OCI-LY7 (cell line): Measurements from ENCODE around the gene EIF4E1B.

Experiments
- CTCF ChIP-seq: fragments of 200-600 bp; sonication (generic); conservative IDR thresholded peaks from 2 replicates; pipeline ENCODE4 v1.5.1; 2014; ENCODE audit warnings: mild to moderate bottlenecking, antibody characterized with exemption, low read length, moderate library complexity, mixed read lengths
- EZH2phosphoT487 ChIP-seq: fragments of 200-600 bp; sonication (generic); IDR thresholded peaks from 2 replicates; pipeline ENCODE4 v1.6.1; 2018; ENCODE audit warnings: low read depth, borderline replicate concordance, mild to moderate bottlenecking, mixed run types, antibody characterized with exemption, low read length, moderate library complexity, mixed read lengths

- no peak for TF ChIP-seq CTCF
- TF ChIP-seq EZH2phosphoT487, result no peak
Observed at GRCh38 chr5:176590035-176590717, 40.3 kb upstream of the EIF4E1B start.
